ENCODE results near the gene RNF157. TPM values are rescaled to one million over a fixed set of nuclear protein-coding genes. Genes with fewer than 3 reads are reported as not detected.

Gene RNF157
- total and polyA plus RNA-seq, 2 of the 13 experiments (the other 11 are each of a cell fraction or from before 2014, with no cell fraction given), result 0.44 to 1.5 TPM

DNA sequence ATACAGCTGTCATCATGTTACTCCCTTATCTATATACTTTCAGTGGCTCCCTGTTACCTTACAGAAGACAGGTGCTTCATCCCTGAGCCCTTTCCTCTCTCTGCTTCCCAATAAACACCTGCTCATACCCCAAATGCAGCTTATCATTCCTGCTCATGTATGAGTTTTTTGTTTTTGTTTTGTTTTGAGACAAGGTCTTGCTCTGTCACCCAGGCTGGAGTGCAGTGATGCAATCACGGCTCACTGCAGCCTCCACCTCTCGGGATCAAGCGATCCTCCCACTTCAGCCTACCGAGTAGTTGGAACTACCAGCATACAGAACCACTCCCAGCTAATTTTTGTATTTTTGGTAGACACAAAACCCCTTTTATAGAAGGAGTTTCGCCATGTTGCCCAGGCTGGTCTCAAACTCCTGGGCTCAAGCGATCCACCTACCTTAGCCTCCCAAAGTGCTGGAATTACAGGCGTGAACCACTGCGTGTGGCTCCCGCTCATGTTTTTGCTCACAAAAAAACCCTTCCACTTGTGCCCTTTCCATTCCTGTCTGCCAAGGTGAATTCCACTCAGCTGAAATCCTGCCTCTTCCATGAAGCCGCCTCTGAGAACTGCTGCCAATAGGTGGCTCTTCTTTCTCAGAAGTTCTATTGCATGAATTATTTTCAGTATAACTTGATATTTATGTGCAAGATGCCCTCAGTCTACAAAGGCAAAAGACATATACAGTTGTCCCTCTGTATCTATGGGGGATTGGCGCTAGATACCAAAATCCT, 7.9 kb upstream of the RNF157 start (continued):
- TF ChIP-seq, protein P1, sequence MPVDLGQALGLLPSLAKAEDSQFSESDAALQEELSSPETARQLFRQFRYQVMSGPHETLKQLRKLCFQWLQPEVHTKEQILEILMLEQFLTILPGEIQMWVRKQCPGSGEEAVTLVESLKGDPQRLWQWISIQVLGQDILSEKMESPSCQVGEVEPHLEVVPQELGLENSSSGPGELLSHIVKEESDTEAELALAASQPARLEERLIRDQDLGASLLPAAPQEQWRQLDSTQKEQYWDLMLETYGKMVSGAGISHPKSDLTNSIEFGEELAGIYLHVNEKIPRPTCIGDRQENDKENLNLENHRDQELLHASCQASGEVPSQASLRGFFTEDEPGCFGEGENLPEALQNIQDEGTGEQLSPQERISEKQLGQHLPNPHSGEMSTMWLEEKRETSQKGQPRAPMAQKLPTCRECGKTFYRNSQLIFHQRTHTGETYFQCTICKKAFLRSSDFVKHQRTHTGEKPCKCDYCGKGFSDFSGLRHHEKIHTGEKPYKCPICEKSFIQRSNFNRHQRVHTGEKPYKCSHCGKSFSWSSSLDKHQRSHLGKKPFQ (CRISPR knock-in tag; IDR thresholded peaks at IDR 0.05; ENCODE audit: insufficient replicate concordance), result no peak
- TF ChIP-seq, protein P2, sequence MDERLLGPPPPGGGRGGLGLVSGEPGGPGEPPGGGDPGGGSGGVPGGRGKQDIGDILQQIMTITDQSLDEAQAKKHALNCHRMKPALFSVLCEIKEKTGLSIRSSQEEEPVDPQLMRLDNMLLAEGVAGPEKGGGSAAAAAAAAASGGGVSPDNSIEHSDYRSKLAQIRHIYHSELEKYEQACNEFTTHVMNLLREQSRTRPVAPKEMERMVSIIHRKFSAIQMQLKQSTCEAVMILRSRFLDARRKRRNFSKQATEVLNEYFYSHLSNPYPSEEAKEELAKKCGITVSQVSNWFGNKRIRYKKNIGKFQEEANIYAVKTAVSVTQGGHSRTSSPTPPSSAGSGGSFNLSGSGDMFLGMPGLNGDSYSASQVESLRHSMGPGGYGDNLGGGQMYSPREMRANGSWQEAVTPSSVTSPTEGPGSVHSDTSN (CRISPR knock-in tag; IDR thresholded peaks at IDR 0.05), result no peak
- no peak for TF ChIP-seq GABPB1 (CRISPR knock-in tag; IDR thresholded peaks at IDR 0.05)
- TF ChIP-seq, protein P3, sequence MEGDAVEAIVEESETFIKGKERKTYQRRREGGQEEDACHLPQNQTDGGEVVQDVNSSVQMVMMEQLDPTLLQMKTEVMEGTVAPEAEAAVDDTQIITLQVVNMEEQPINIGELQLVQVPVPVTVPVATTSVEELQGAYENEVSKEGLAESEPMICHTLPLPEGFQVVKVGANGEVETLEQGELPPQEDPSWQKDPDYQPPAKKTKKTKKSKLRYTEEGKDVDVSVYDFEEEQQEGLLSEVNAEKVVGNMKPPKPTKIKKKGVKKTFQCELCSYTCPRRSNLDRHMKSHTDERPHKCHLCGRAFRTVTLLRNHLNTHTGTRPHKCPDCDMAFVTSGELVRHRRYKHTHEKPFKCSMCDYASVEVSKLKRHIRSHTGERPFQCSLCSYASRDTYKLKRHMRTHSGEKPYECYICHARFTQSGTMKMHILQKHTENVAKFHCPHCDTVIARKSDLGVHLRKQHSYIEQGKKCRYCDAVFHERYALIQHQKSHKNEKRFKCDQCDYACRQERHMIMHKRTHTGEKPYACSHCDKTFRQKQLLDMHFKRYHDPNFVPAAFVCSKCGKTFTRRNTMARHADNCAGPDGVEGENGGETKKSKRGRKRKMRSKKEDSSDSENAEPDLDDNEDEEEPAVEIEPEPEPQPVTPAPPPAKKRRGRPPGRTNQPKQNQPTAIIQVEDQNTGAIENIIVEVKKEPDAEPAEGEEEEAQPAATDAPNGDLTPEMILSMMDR (CRISPR knock-in tag; IDR thresholded peaks at IDR 0.05), result peak; percentile 31; the same call in 1 of the 2 replicates
- no peak for TF ChIP-seq ZNF724P (CRISPR knock-in tag; IDR thresholded peaks at IDR 0.05; ENCODE audit: borderline replicate concordance)
- TF ChIP-seq ZFP37 (CRISPR knock-in tag; IDR thresholded peaks at IDR 0.05; ENCODE audit: borderline replicate concordance), result no peak
- TF ChIP-seq BCL6 (CRISPR knock-in tag; IDR thresholded peaks at IDR 0.05), result peak; percentile 22; the same call in 1 of the 2 replicates
- TF ChIP-seq ZFP36L1 (CRISPR knock-in tag; IDR thresholded peaks at IDR 0.05), result no peak
- TF ChIP-seq SCMH1 (CRISPR knock-in tag; IDR thresholded peaks at IDR 0.05; ENCODE audit: borderline replicate concordance), result no peak
- TF ChIP-seq BHLHE40 (IDR thresholded peaks at IDR 0.05; ENCODE audit: low read length), result no peak
- no peak for TF ChIP-seq ZNF781 (CRISPR knock-in tag; IDR thresholded peaks at IDR 0.05; ENCODE audit: borderline replicate concordance, not compliant biosample characterization)
- TF ChIP-seq, protein P4, sequence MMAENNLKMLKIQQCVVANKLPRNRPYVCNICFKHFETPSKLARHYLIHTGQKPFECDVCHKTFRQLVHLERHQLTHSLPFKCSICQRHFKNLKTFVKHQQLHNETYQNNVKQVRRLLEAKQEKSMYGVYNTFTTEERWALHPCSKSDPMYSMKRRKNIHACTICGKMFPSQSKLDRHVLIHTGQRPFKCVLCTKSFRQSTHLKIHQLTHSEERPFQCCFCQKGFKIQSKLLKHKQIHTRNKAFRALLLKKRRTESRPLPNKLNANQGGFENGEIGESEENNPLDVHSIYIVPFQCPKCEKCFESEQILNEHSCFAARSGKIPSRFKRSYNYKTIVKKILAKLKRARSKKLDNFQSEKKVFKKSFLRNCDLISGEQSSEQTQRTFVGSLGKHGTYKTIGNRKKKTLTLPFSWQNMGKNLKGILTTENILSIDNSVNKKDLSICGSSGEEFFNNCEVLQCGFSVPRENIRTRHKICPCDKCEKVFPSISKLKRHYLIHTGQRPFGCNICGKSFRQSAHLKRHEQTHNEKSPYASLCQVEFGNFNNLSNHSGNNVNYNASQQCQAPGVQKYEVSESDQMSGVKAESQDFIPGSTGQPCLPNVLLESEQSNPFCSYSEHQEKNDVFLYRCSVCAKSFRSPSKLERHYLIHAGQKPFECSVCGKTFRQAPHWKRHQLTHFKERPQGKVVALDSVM (CRISPR knock-in tag; IDR thresholded peaks at IDR 0.05), result peak; percentile 84
- TF ChIP-seq ZNF550 (CRISPR knock-in tag; IDR thresholded peaks at IDR 0.05; ENCODE audit: borderline replicate concordance), result no peak
- 0 out of 2 replicates have a peak, but pooled peaks have one; percentile 13 for TF ChIP-seq ERF (CRISPR knock-in tag; IDR thresholded peaks at IDR 0.05)
- no peak for TF ChIP-seq JUND (CRISPR knock-in tag; IDR thresholded peaks at IDR 0.05)
- no peak for TF ChIP-seq ZNF296 (CRISPR knock-in tag; conservative IDR thresholded peaks at IDR 0.05)
- TF ChIP-seq MEIS1 (CRISPR knock-in tag; IDR thresholded peaks at IDR 0.05; ENCODE audit: borderline replicate concordance), result no peak
- no peak for TF ChIP-seq GTF2F1 (IDR thresholded peaks at IDR 0.05; ENCODE audit: low read length)
- TF ChIP-seq ZNF670 (CRISPR knock-in tag; IDR thresholded peaks at IDR 0.05; ENCODE audit: borderline replicate concordance), result no peak
- TF ChIP-seq, protein P5, sequence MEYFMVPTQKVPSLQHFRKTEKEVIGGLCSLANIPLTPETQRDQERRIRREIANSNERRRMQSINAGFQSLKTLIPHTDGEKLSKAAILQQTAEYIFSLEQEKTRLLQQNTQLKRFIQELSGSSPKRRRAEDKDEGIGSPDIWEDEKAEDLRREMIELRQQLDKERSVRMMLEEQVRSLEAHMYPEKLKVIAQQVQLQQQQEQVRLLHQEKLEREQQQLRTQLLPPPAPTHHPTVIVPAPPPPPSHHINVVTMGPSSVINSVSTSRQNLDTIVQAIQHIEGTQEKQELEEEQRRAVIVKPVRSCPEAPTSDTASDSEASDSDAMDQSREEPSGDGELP (IDR thresholded peaks at IDR 0.05; ENCODE audit: borderline replicate concordance, low read depth), result no peak
- no peak for TF ChIP-seq FOXJ3 (CRISPR knock-in tag; IDR thresholded peaks at IDR 0.05; ENCODE audit: borderline replicate concordance)
- no peak for TF ChIP-seq ZZZ3 (CRISPR knock-in tag; IDR thresholded peaks at IDR 0.05; ENCODE audit: borderline replicate concordance)
- no peak for TF ChIP-seq PHF8 (CRISPR knock-in tag; IDR thresholded peaks at IDR 0.05)
